ENCODE results near the gene PLEKHJ1.
"Not testable (repeated sequence)": the region's sequence is repeated elsewhere in the genome, so short reads cannot be mapped to it uniquely, and the experiment has no call there.

Gene PLEKHJ1

DNA sequence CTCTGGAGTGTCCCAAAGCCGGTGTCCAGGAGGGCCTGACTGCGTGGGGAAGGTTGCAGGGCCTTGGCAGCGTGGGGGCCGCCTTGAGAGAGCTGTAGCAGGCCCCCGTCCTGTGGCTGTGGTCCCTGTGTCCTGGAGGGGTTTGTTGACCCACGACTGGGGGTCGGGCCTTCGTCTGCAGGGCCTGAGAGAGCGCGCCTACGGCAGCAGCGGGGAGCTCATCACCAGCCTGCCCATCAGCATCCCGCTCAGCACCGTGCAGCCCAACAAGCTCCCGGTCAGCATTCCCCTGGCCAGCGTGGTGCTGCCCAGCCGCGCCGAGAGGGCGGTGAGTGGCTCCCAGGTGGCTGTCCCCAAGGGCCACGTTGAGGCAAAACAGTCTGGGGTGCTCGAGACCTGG lies 18.5 kb downstream of the PLEKHJ1 start:
- DNase-seq = no peak

DNA sequence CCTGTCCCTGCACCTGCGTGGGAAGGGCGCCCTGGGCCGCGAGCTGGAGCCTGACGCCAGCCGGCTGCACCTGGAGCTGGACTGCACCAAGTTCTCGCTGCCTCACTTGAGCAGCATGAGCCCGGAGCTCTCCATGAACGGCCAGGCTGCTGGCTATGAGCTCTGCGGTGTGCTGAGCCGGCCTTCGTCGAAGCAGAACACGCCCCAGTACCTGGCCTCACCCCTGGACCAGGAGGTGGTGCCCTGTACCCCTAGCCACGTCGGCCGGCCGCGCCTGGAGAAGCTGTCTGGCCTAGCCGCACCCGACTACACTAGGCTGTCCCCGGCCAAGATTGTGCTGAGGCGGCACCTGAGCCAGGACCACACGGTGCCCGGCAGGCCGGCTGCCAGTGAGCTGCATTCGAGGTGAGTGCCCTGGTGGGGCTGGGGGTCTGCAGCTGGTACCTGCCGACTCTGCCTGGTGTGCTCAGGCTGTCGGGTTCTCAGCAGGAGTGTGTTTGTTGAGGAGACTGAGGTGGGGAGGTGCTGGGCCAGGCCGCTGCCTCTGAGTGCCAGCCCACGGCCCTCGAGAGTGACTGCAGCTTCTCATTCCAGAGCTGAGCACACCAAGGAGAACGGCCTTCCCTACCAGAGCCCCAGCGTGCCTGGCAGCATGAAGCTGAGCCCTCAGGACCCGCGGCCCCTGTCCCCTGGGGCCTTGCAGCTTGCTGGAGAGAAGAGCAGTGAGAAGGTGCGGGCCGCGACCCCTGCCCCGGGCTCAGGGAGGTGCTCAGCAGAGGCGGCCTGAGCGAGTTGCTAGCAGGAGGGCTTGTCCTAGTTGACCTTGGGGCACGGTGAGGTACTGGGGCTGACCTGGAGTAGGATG lies 19.5 kb downstream of the PLEKHJ1 start:
- DNase-seq = no peak

DNA sequence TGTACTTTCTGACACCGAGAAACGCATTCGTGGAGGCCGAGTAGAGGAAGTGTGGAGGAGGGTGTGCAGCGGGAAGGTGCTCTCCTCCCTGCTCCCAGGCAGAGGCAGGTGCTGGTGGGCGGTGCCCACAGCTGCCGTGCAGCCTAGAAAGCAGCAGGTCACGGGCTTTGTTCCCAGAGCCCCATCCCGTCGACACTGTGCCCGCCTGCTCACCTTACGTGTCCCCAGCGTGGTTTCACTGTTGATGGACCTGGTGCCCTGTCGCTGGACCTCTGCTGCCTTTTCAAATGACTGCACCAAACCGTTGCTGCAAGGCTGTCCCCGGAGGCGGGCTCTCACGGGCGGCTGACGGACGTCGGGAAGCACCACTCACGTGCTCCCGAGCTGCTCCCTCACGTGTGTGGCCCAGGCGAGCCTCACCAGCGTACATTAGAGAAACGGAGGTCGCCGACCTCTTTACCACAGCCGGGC lies 20.8 kb downstream of the PLEKHJ1 start:
- no peak for DNase-seq

DNA sequence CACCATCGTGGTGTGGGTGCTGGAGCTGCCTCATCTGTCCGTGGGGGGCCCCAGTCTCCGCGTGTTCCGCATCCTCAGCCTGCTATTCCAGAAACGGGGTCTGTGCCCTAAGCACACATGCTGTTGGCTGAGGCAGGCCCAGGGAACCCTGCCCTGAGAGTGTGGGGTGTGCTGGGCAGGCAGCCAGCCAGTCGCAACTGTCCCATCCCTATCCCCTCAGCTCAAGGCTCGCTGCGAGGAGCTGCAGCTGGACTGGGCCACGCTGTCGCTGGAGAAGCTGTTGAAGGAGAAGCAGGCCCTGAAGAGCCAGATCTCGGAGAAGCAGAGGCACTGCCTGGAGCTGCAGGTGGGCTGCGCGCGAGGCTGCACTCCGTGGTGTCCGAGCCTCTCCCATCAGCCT lies 21.9 kb downstream of the PLEKHJ1 start:
- no peak for DNase-seq

DNA sequence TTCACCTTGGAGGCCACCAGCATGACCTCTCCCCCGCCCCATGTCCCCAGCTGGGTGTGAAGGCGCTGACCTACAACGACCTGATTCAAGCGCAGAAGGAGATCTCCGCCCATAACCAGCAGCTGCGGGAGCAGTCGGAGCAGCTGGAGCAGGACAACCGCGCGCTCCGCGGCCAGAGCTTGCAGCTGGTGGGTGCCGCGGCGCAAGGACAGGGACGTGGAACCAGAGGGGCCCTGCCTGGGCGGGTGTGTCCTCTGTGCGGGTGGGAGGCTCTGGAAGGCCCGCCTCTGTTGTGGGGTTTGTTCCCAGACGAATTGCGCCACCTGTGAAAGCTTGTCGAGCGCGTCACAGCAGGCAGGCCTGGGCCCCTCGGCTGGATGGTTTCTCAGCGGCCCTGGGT lies 22.3 kb downstream of the PLEKHJ1 start:
- no peak for DNase-seq

DNA sequence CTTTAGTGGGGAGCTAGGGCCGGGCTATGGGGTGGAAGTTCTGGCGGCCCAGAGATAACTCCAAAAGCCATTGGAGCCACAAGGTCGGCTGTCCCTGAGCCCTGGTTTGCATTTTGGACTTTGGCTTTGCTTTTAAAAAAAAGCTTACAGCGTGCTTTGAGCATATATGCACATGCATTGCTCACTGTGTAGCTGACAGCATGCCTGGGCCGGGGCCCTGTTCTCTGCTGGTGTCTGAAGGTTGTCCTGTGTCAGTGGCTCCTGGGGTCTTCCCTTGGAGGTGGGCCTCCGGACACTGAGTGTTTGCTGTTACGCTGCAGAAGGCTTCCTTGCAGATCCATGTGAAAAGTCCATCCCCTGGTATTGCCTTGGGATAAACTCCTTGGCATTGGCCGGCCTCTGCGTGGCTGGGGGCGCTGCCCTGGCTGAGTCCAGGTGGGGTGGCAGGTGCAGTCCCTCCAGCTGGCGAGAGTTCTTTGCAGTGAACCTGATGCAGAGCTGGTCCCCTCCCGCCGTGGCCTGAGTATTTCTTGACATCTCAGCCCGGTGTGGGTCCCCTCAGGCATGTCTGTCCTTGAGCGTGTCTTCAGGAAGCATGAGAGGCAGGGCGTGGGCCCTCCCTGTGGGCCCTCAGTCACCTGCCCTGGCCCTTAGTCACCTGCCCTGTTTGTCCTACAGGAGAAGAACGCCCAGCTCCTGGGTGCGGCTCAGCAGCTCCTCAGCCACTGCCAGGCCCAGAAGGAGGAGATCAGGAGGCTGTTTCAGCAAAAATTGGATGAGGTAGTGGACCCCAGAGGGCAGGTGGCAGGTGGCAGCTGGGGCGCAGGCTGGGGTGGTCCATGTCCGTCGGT lies 23.0 kb downstream of the PLEKHJ1 start:
- DNase-seq = no peak

DNA sequence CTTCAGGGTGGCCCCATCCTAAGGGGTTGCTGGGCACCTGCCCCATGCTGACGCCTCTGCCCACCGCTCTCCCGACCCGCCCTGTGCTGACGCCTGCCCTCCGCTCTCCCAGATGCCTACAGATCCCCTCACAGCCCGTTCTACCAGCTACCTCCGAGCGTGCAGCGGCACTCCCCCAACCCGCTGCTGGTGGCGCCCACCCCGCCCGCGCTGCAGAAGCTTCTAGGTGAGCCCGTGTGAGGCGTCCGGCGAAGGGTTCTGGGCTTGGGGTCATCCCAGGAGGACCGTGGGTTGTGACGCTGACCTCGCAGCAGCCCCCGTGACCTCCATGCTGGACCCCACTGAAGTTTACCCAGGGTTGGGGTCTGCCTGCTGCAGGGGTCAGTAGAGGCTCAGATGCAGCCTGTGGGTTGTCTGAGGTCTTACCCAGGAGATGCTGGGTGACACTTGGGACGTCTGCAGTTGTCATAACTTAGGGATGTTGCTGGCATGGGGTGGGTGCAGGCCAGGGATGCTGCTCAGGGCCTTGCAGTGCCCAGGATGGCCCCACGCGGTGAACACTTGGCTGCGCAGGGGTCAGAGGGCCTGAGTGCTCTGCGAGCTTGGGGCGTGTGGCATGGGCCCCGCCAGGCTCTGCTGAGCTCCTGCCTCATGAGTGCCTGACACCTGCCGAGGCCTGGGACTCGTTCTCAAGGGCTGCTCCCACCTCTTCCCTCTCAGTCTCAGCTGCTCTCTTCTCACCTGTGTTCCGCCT lies 25.0 kb downstream of the PLEKHJ1 start:
- DNase-seq = no peak

DNA sequence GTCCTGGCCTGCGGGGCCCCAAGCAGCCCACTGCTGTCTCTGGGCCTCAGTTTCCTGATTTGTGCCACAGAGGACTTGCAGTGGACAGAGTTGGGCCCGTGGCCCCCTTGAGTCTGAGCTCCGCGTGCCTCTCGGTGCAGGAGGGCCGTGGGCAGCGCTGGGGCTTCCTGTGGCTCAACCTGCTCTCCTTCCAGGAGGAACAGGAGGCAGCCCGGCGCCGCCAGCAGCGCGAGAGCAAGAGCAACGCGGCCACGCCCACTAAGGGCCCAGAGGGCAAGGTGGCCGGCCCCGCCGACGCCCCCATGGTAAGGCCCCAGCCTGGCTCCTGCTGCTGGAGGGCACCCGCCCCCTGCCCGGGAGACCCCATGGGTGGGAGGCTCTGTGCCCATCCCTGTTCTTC lies 25.9 kb downstream of the PLEKHJ1 start:
- DNase-seq = no peak

DNA sequence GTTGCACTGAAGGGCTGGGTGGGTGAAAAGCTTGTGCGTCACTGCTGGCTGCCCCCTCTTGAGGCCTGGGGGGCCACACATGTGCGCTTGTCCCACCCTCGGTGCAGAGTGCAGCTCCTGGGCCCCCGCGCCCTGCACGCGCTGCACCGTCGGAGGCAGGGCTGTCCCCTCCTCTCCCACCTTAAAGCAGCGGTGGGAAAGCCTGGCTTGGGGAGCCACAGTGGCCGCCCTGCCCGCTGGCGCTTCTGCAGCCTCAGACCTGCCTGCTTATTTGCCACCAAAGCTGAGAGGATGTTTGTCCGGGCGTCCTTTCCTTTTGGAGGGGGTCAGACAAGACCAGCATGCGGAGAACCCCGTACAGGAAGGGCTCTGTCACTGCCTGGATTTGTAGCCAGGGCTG lies 26.7 kb downstream of the PLEKHJ1 start:
- no peak for DNase-seq

DNA sequence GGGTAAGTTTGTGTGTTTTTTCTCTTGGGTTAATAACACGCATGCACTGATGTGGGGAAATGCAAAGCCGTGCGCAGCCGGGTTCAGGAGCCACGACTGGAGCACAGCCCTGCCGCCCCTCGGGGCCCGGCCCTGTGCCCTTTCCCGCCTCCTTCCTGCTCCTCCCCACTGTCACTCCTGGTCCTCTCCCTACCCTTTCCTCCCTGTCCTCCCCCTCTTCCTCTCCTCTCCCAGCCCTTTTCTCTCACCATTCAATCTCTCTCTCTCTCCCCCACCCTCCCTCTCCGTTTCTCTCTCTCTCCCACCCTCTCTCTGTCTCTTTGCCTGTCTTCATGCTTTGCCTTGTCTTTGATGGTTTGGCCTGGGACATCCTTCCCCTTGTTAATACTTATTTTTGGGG lies 27.2 kb downstream of the PLEKHJ1 start:
- no peak for DNase-seq

DNA sequence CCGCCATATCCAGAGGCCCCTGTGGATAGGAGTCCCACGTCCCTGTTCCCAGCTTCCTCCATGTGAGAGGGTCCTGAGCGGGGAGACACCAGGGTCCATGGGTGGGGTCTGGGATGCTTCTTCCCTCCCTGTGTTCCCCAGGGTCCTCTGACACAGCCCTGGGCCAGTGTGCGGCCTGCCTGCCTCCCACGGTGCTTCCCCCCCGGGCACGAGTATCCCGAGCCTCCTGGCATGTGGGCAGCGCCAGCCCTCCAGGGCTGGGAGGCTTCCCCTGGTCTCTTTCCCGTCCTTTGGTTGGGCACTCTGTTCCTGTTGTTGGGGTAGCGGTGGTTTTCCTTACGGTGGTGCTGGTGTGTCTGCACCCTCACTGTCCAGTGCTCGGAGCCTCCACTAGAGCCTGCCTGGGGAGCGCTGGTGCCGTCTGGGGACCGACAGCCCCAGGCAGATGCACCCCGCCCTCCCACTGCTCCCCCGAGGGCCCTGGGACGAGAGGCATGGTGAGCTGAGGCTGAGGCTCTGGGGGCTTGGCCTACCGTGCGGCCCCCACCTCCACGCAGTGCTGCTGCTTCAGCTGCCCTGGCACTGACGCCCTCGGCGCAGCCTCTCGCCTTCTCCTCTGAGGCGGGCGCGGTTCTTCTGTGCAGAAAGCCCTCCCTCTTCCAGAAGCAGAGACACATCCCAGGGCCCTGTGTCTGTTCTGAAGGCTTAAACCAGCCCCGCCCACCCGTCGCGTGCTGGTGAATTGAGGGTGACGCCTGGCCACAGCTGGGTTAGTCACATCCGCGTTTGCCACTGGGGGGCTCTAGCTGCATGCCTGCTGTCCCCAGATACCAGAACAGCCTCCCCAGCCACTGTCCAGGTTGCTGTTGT lies 27.9 kb downstream of the PLEKHJ1 start:
- DNase-seq = peak; percentile 94

DNA sequence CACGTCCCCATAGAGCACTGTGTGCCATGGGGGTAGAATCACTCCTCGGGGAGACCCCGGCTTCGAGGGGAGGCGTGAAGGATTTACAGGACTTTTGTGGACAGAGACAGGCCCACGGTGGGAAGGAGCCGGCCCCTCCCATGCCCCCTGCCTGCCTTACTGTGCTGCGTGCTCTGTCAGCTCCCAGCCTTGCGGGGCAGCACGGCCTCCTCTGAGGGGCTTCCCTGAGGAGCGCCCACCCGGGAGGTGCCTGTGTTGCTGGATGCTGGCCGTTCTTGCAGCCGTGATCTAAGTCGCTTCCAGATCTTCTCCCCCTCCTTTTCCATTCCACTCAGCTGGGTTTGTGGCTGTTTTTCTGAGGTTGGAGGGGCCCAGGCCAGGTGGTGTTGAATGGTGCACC lies 29.1 kb downstream of the PLEKHJ1 start:
- DNase-seq = no peak

DNA sequence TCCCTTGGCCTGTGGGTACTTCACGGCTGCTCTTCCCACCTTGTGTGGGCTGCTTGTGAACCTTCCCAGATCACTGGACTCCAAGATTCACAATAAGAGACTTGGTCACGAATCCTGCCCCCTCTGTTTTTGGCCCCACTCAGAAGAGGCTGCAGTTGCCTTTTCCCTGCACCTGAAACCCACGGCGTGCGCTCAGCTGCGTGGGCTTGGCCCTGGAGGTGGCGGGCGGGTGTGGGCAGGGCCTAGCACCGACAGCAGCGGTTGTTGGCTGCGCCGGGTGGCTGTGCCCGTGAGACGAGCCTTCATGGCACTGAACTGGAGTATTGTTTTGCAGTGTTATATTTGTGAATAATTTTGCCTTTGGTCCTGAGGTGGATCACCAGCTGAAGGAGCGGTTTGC lies 33.8 kb downstream of the PLEKHJ1 start:
- no peak for DNase-seq

DNA sequence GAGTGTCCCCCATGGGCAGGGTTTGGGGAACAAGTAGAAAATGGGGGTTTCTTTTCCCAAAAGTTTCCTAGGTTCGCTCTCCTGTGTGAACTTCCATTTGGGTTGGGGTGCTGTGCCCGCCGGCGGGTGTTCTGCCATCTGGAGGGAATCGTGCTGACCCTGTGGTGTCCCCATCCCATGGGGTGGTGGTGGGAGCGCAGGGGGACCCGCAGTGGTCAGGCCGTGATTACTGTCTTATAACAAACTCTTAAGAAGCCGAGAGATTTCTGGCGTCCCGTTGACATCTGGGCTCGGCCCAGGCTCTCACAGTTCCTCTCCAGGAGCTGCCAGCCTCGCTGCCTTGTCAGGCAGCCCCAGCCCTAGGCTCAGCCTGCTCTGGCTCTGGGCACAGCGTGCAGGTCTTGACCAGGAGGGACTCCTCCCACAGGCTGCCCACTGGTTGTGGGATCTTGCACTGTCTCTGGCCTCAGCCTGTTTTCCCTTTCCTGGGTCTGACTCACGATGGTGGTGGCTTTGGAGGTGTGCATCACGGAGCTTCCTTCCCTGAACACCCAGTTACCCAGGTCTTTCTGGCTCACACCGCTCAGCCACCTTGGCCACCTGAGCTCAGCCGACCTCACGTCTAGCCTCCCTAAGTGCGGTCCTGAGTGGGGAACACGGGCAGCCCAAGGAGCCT lies 34.5 kb downstream of the PLEKHJ1 start:
- no peak for DNase-seq

DNA sequence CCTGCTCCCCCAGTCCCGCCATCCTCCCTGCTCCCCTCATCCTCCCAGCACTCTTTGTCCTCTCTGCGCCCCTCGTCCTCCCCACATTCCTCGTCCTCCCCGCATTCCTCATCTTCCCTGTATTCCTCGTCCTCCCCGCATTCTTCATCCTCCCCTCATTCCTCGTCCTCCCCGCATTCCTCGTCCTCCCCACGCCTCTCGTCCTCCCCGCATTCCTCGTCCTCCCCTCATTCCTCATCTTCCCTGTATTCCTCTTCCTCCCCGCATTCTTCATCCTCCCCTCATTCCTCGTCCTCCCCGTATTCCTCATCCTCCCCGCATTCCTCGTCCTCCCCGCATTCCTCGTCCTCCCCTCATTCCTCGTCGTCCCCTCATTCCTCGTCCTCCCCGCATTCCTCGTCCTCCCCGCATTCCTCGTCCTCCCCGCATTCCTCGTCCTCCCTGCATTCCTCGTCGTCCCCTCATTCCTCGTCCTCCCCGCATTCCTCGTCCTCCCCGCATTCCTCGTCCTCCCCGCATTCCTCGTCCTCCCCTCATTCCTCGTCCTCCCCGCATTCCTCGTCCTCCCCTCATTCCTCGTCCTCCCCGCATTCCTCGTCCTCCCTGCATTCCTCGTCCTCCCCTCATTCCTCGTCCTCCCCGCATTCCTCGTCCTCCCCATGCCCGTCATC lies 35.4 kb downstream of the PLEKHJ1 start:
- DNase-seq = not testable (repeated sequence)

DNA sequence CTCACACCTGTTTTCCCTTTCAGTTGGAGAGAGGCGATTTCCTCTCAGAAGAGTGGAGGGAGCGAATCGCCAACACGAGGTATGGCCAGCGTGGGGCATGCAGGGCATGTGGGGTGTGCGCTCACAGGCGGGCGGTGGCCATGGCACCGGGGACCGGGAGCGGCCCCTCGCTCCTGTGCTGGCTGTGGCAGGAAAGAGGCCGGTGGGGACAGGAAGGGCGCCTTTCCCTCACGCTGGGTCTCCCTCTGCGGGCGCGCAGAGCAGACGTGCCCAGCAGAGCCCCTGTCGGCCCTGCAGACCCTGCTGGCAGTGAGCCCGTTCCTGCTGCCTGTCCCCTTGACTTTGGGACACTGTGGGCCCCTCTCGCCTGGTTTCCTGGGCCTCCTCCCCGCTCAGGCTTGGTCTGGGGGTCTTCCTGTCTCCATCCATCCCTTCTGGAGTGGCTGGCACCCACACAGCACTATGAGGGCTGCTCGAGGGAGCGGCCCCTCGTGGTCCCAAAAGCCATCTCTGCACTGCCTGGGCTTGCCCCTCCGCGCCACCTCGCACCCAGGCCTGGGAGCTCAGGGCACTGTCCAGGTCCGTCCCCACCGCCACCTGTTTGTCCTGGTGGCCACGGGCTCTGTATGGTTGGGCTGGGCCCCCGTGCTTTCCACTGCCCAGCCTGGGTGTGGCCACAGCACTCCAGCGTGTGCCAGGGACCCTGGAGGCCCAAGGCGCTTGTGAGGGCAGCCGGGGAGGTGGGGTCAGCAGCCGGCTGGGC lies 36.1 kb downstream of the PLEKHJ1 start:
- no peak for DNase-seq

DNA sequence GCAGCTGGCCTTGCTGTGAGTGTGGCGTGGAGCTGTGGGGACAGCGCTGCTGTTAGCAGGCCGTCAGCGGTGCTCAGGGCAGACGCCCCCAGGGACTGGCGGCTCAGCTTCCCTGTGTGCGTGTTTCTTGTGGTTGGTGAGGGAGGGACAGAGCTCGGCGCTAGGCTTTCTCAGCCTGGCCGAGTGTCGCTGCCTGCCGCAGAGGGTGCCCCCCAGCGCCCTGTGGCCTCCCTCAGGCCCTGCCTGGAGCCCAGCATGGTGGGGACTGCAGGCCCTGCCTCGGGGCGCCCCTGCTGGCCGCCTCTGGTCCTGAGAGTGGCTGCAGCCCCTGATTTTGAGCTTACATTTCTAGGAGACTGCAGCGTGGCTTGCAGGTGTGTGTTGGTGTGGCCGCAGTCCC lies 36.9 kb downstream of the PLEKHJ1 start:
- DNase-seq = peak; percentile 28

DNA sequence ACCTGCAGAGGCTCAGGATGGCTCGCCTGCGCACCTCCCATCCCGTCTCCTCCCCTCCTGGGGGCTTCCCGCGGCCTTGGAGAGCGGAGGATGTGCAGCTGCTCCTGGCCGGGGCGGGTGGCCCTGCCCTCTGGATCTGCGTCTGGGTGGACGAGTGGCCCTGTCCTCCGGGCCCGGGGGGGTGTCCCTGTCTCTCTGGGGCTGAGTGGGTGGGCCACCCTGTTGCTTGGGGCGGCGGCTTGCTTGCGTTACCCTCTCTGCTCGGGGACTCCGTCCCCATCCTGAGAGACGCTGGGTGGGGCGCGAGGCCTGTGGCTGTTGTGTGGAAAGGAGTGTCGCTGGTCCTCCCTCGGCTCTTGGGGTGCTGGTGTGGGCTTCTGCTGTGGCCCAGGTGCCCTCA lies 37.8 kb downstream of the PLEKHJ1 start:
- no peak for DNase-seq

DNA sequence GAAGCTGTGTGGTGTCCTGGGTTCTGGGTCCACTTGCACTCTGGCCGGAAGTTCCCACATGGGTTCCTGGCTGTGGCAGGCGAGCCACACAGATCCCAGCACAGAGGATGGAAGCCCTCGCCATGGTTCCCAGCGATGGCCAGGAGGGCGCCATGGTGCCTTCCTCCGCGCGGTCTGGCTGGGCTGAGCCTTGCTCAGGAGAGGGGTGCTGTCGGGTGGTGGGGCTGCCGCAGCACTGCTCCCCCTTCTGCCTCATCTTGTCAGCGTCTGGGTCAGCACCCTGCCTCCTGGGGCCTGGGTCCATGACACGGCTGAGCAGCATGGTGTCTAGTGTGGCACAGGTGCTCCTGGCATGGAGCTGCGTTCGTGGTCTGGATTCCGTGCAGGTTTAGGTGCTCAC lies 38.9 kb downstream of the PLEKHJ1 start:
- DNase-seq = no peak

DNA sequence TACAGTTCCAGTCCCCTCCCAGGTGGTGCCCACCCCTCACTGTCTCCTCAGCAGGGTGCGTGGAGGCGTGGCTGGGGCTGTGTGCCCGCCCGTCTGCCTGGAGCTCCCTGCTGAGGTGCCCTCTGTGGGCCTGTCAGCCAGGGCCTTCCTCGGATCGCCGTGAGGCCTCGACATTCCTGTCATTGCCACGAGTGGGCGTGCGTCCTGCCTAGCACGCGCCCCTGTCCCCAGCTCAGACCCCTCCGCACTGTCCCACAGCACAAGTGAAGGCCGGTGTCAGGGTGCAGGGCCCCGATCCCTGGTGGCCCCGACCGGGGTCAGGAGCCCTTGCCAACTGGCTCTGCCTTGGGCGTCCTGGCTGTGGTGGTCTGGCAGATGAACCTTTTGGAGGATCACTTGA lies 40.2 kb downstream of the PLEKHJ1 start:
- no peak for DNase-seq
